Nephron progenitor cell (in vitro differentiated cells): Measurements from ENCODE around the gene ACTR1A.

Source experiments
- DNase-seq: peaks from one replicate; pipeline ENCODE4 v3.0.0; 2021
- H3K27ac Mint-ChIP-seq: 2 replicates; pipeline ENCODE4 v1.8.0; 2021; ENCODE audit warnings: mild to moderate bottlenecking, moderate library complexity, mixed read lengths
- H3K27me3 Mint-ChIP-seq: 2 replicates; pipeline ENCODE4 v1.8.0; 2021; ENCODE audit warnings: mild to moderate bottlenecking, low read depth, mixed read lengths; ENCODE audit not compliant: poor library complexity
- H3K36me3 Mint-ChIP-seq: 2 replicates; pipeline ENCODE4 v1.8.0; 2021; ENCODE audit warnings: low read depth, mixed read lengths
- H3K4me1 Mint-ChIP-seq: 2 replicates; pipeline ENCODE4 v1.8.0; 2021; ENCODE audit warnings: mixed read lengths
- H3K4me3 Mint-ChIP-seq: 2 replicates; pipeline ENCODE4 v1.8.0; 2021; ENCODE audit warnings: mild to moderate bottlenecking, moderate library complexity, mixed read lengths
- H3K9me3 Mint-ChIP-seq: 2 replicates; pipeline ENCODE4 v1.8.0; 2021; ENCODE audit warnings: mild to moderate bottlenecking, moderate library complexity, mixed read lengths
- TF ChIP-seq, protein P1 (sequence below): fragments of 200-600 bp; sonication (generic); IDR thresholded peaks from 2 replicates; pipeline ENCODE4 v1.5.0; 2021; ENCODE audit warnings: antibody characterized with exemption

Gene ACTR1A

DNA sequence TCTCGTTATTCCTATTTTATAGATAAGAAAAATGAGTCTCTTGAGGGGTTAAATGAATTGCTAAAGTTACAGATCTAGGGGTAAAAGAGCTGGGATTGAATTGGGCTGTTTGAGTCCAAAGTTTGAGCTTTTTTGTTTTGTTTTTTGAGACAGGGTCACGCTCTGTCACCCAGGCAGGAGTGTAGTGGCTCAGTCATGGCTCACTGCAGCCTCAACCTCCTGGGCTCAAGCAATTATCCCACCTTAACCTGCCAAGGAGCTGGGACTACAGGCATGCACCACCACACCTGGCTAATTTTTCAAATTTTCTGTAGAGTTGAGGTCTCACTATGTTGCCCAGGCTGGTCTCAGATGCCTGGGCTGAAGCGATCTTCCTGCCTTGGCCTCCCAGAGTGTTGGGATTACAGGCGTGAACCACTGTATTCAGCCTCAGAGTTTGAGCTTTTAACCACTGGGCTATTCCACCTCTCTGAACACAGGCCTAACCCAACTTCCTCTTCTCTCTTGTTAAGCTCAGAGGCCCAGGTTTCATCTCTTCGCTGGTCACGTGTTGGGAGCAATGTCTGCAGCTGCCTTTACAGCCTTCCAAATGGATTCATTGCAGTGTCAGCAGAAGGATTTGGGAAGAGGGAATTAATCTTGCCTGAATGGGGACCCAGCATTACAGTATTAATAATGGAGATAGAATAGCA is 9.2 kb upstream of the ACTR1A start:
- DNase-seq = no peak
- Mint-ChIP-seq H3K4me1 (peaks cover 33% of the 10 kb centered on the region), H3K9me3 (no peaks in the 10 kb centered on the region), H3K4me3 (no peak overlapping the region), H3K27ac (peak overlapping the region; percentile 16), H3K36me3 (peaks cover 60% of the 10 kb centered on the region), H3K27me3 (no peaks in the 10 kb centered on the region)
- TF ChIP-seq, protein P1, sequence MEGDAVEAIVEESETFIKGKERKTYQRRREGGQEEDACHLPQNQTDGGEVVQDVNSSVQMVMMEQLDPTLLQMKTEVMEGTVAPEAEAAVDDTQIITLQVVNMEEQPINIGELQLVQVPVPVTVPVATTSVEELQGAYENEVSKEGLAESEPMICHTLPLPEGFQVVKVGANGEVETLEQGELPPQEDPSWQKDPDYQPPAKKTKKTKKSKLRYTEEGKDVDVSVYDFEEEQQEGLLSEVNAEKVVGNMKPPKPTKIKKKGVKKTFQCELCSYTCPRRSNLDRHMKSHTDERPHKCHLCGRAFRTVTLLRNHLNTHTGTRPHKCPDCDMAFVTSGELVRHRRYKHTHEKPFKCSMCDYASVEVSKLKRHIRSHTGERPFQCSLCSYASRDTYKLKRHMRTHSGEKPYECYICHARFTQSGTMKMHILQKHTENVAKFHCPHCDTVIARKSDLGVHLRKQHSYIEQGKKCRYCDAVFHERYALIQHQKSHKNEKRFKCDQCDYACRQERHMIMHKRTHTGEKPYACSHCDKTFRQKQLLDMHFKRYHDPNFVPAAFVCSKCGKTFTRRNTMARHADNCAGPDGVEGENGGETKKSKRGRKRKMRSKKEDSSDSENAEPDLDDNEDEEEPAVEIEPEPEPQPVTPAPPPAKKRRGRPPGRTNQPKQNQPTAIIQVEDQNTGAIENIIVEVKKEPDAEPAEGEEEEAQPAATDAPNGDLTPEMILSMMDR = no peak

DNA sequence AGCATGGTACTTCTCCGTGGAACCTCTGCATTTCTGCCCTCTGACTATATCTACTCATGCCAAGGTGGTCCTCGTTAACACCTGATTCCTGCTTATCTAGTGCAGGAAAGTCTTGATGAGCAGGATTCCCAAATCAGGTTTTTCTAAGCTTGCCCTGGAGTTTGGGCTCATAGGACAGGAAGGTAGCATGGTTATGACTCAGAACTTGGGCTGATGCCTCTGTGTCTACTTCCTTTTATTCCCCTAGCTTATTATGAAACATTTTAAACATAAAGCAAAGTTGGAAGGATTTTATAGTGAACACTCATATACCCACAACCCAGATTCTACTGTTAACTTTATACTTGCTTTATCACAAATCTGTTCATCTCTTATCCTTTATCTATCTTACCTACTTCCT is 6.9 kb upstream of the ACTR1A start:
- no peak for DNase-seq
- Mint-ChIP-seq H3K4me1 (peaks cover 57% of the 10 kb centered on the region), H3K9me3 (no peaks in the 10 kb centered on the region), H3K27ac (no peak overlapping the region), H3K36me3 (peaks cover 46% of the 10 kb centered on the region), H3K4me3 (no peak overlapping the region), H3K27me3 (no peaks in the 10 kb centered on the region)
- TF ChIP-seq, protein P1 = no peak

GRCh38 chr10:102508506-102508905 is 6.0 kb upstream of the ACTR1A start:
- Mint-ChIP-seq H3K9me3 (no peaks in the 10 kb centered on the region), H3K36me3 (peaks cover 38% of the 10 kb centered on the region)
- DNase-seq = no peak

DNA sequence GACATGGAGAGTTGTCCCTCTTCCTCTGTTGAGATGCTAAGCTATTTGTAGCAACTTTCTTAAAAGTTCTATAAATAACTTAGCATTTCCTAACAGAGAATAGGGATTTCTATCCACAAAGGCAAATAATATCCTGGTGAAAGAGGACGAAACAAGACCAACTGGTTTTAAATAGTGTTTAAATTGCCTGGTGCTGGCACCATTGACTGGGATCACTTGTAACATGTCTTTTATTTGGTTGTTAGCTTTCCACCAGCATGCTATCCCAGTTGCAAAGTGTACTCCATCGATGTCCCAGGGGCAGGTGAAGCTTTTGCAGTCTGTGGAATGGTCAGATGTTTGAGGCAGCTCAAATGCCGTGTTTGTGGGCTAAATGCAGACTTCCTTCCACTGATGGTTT is 5.0 kb upstream of the ACTR1A start:
- Mint-ChIP-seq H3K36me3 (peaks cover 29% of the 10 kb centered on the region), H3K4me3 (peak overlapping the region; percentile 23), H3K9me3 (no peaks in the 10 kb centered on the region), H3K27ac (no peak overlapping the region), H3K27me3 (no peaks in the 10 kb centered on the region), H3K4me1 (peaks cover 52% of the 10 kb centered on the region)
- DNase-seq = no peak
- TF ChIP-seq, protein P1 = no peak

More at GRCh38 chr10:102508506-102508905, 6.0 kb upstream of the ACTR1A start:
- Mint-ChIP-seq H3K27ac (no peak overlapping the region), H3K4me3 (peak overlapping the region; percentile 53), H3K4me1 (peaks cover 58% of the 10 kb centered on the region), H3K27me3 (no peaks in the 10 kb centered on the region)
- TF ChIP-seq, protein P1 = no peak

- Mint-ChIP-seq H3K27ac (peak overlapping the region; percentile 18), H3K36me3 (peaks cover 17% of the 10 kb centered on the region), H3K4me3 (peak overlapping the region; percentile 62), H3K9me3 (no peaks in the 10 kb centered on the region), H3K4me1 (peaks cover 37% of the 10 kb centered on the region), H3K27me3 (no peaks in the 10 kb centered on the region)
- TF ChIP-seq, protein P1 = no peak
- no peak for DNase-seq
These were observed 3.1 kb upstream of the ACTR1A start for GRCh38 chr10:102505462-102506115.

- Mint-ChIP-seq H3K27ac (peak overlapping the region; percentile 18), H3K36me3 (peaks cover 17% of the 10 kb centered on the region)
These were observed 2.4 kb upstream of the ACTR1A start for GRCh38 chr10:102504976-102505300.

More at GRCh38 chr10:102504976-102505300, 2.4 kb upstream of the ACTR1A start:
- Mint-ChIP-seq H3K9me3 (no peaks in the 10 kb centered on the region), H3K4me3 (no peak overlapping the region), H3K27me3 (no peaks in the 10 kb centered on the region), H3K4me1 (peaks cover 37% of the 10 kb centered on the region)
- no peak for DNase-seq
- TF ChIP-seq, protein P1 = no peak
